H1 (cell line): ENCODE results near the gene TOMM34. TPM values are rescaled to one million over a fixed set of nuclear protein-coding genes. Genes with fewer than 3 reads are reported as not detected.

ENCODE experiments used
- CTCF ChIA-PET: fragments of 300-600 bp; sonication (Branson Sonifier 250); formaldehyde crosslinking; loops from one replicate; lab custom pipeline; 2021; ENCODE audit not compliant: partially characterized antibody; lab: Charles Lee
- POLR2A ChIA-PET: fragments of 300-600 bp; sonication (Branson Sonifier 250); formaldehyde crosslinking; loops from one replicate; lab custom pipeline; 2021; ENCODE audit warnings: inconsistent platforms; ENCODE audit not compliant: partially characterized antibody; lab: Charles Lee
- DNase-seq, 2 experiments: peaks; one replicate each; pipeline versions ENCODE4 v3.0.0 to v3.0.0-alpha.2; 2010 to 2022; ENCODE audit warnings: low spot score in 2 of 2, low read depth in 1 of 2, mixed read lengths in 1 of 2
- FAIRE-seq: peaks from 2 replicates; lab custom pipeline; 2011; peaks lifted over from hg19 to GRCh38; lab: Jason Lieb, UNC
- H2AFZ ChIP-seq: 2 replicates; pipeline ENCODE4 v1.8.1; 2012; ENCODE audit warnings: low read length, inconsistent platforms
- H2AK5ac ChIP-seq: 2 replicates; pipeline ENCODE4 v1.6.1; 2013; ENCODE audit warnings: low read depth, low read length
- H2BK120ac ChIP-seq: replicated peaks from 2 replicates; pipeline ENCODE3; 2013; ENCODE audit warnings: low read depth, low read length, inconsistent platforms
- H2BK12ac ChIP-seq: 2 replicates; pipeline ENCODE4 v1.6.1; 2013; ENCODE audit warnings: low read depth, low read length
- H2BK15ac ChIP-seq: 2 replicates; pipeline ENCODE4 v1.6.1; 2013; ENCODE audit warnings: low read length
- H2BK20ac ChIP-seq: 2 replicates; pipeline ENCODE4 v1.6.1; 2013; ENCODE audit warnings: low read length
- H2BK5ac ChIP-seq: 2 replicates; pipeline ENCODE4 v1.6.1; 2013; ENCODE audit warnings: low read depth, low read length
- H3K14ac ChIP-seq: 2 replicates; pipeline ENCODE4 v1.6.1; 2013; ENCODE audit warnings: inconsistent platforms; ENCODE audit not compliant: insufficient read length
- H3K18ac ChIP-seq: 2 replicates; pipeline ENCODE4 v1.6.1; 2013; ENCODE audit warnings: low read length; ENCODE audit errors: extremely low read depth
- H3K23ac ChIP-seq: 2 replicates; pipeline ENCODE4 v1.6.1; 2013; ENCODE audit warnings: inconsistent platforms; ENCODE audit not compliant: insufficient read length
- H3K23me2 ChIP-seq: 2 replicates; pipeline ENCODE4 v1.6.1; 2013; ENCODE audit warnings: low read depth, low read length
- H3K27ac ChIP-seq: 2 replicates; pipeline ENCODE4 v1.6.1; 2011; ENCODE audit warnings: low read depth, low read length, inconsistent platforms
- H3K27me3 ChIP-seq, 4 experiments: replicated peaks in 1 of 4; 1 replicate in 1 of 4; 2 replicates in 3 of 4; pipeline versions ENCODE4 v1.6.1 to v1.8.1; 2011 to 2013; ENCODE audit warnings: low read length in 3 of 4, mild to moderate bottlenecking in 3 of 4, inconsistent platforms in 2 of 4, mixed read lengths in 2 of 4, moderate library complexity in 1 of 4; ENCODE audit not compliant: control insufficient read depth in 3 of 4, insufficient read depth in 3 of 4; ENCODE audit errors: extremely low read depth in 1 of 4
- H3K36me3 ChIP-seq, 4 experiments: 2 replicates each; pipeline versions ENCODE4 v1.6.1 to v1.8.1; 2011 to 2013; ENCODE audit warnings: mild to moderate bottlenecking in 4 of 4, low read length in 3 of 4, moderate library complexity in 2 of 4, control low read depth in 1 of 4, inconsistent platforms in 1 of 4; ENCODE audit not compliant: insufficient read depth in 4 of 4, control insufficient read depth in 2 of 4
- H3K4ac ChIP-seq: replicated peaks from 2 replicates; pipeline ENCODE3; 2013; ENCODE audit warnings: low read length, low read depth, mixed read lengths, inconsistent platforms; ENCODE audit not compliant: insufficient read length
- H3K4me1 ChIP-seq, 4 experiments: replicated peaks in 1 of 4; 1 replicate in 1 of 4; 2 replicates in 3 of 4; pipeline versions ENCODE4 v1.6.1 to v1.8.1; 2011 to 2013; ENCODE audit warnings: low read length in 3 of 4, inconsistent platforms in 2 of 4, mixed read lengths in 1 of 4; ENCODE audit not compliant: insufficient read depth in 4 of 4, control insufficient read depth in 3 of 4
- H3K4me2 ChIP-seq, 2 experiments: 2 replicates each; pipeline versions ENCODE4 v1.6.1 to v1.8.1; 2011 to 2013; ENCODE audit warnings: low read depth in 2 of 2, low read length in 2 of 2, control low read depth in 1 of 2, inconsistent platforms in 1 of 2, mild to moderate bottlenecking in 1 of 2; ENCODE audit not compliant: insufficient read depth in 1 of 2
- H3K4me3 ChIP-seq, 4 experiments: fragments of 200-600, 300-600 bp in 1 of 4; sonication (generic), shearing (Covaris generic), sonication (Bioruptor Twin) in 1 of 4; 2 replicates each; pipeline versions ENCODE4 v1.5.1 to v1.8.1; 2011 to 2016; ENCODE audit warnings: low read length in 4 of 4, low read depth in 3 of 4, control low read depth in 2 of 4, inconsistent platforms in 2 of 4, mild to moderate bottlenecking in 2 of 4, mixed read lengths in 1 of 4, moderate library complexity in 1 of 4; ENCODE audit not compliant: insufficient read depth in 2 of 4; ENCODE audit errors: extremely low read depth in 1 of 4
- H3K56ac ChIP-seq: replicated peaks from 2 replicates; pipeline ENCODE3; 2013; ENCODE audit warnings: low read depth, mild to moderate bottlenecking, mixed read lengths, low read length, inconsistent platforms; ENCODE audit not compliant: insufficient read length
- H3K79me1 ChIP-seq: 2 replicates; pipeline ENCODE4 v1.6.1; 2013; ENCODE audit warnings: low read depth, low read length, control low read depth
- H3K79me2 ChIP-seq, 2 experiments: 2 replicates each; pipeline versions ENCODE4 v1.6.1 to v1.8.1; 2012 to 2013; ENCODE audit warnings: low read length in 2 of 2, mild to moderate bottlenecking in 2 of 2, inconsistent platforms in 1 of 2; ENCODE audit not compliant: insufficient read depth in 2 of 2, control insufficient read depth in 1 of 2
- H3K9ac ChIP-seq, 4 experiments: replicated peaks in 1 of 4; 1 replicate in 1 of 4; 2 replicates in 3 of 4; pipeline versions ENCODE4 v1.6.1 to v1.8.1; 2011 to 2013; ENCODE audit warnings: low read depth in 3 of 4, low read length in 3 of 4, control low read depth in 2 of 4, mild to moderate bottlenecking in 2 of 4, moderate library complexity in 2 of 4, inconsistent platforms in 1 of 4; ENCODE audit errors: extremely low read depth in 1 of 4
- H3K9me3 ChIP-seq, 2 experiments: 2 replicates each; pipeline versions ENCODE4 v1.6.1 to v1.8.1; 2012 to 2013; ENCODE audit warnings: mild to moderate bottlenecking in 2 of 2, moderate library complexity in 2 of 2, control low read depth in 1 of 2, inconsistent platforms in 1 of 2, low read depth in 1 of 2, low read length in 1 of 2, mixed read lengths in 1 of 2; ENCODE audit not compliant: insufficient read depth in 2 of 2
- H4K20me1 ChIP-seq, 2 experiments: replicated peaks in 1 of 2; 2 replicates each; pipeline versions ENCODE3 to v1.8.1; 2011 to 2013; ENCODE audit warnings: inconsistent platforms in 2 of 2, low read length in 2 of 2, mild to moderate bottlenecking in 1 of 2; ENCODE audit not compliant: insufficient read depth in 2 of 2, control insufficient read depth in 1 of 2
- H4K5ac ChIP-seq: 2 replicates; pipeline ENCODE4 v1.6.1; 2013; ENCODE audit warnings: low read length, low read depth, mixed read lengths, inconsistent platforms; ENCODE audit not compliant: insufficient read length
- H4K8ac ChIP-seq: 2 replicates; pipeline ENCODE4 v1.8.0; 2013; ENCODE audit warnings: mild to moderate bottlenecking, moderate library complexity, low read length, inconsistent platforms; ENCODE audit not compliant: insufficient read depth; ENCODE audit errors: extremely low read depth
- H4K91ac ChIP-seq: replicated peaks from 2 replicates; pipeline ENCODE3; 2013; ENCODE audit warnings: low read length, mixed read lengths, inconsistent platforms; ENCODE audit not compliant: insufficient read length
- ASH2L ChIP-seq: fragments of 200-600, 300-600 bp; sonication (generic); IDR thresholded peaks from one replicate; pipeline ENCODE4 v1.7.1; 2017; ENCODE audit warnings: low read length
- CHD2 ChIP-seq: IDR thresholded peaks from 2 replicates; pipeline ENCODE4 v1.6.1; 2012; ENCODE audit warnings: low read length, improper control_type of control experiment
- GTF2F1 ChIP-seq: IDR thresholded peaks from 2 replicates; pipeline ENCODE4 v1.6.1; 2012; ENCODE audit warnings: low read depth, low read length, improper control_type of control experiment, borderline replicate concordance
- JUND ChIP-seq: IDR thresholded peaks from 2 replicates; pipeline ENCODE4 v1.6.1; 2011; ENCODE audit warnings: mild to moderate bottlenecking, improper control_type of control experiment, low read length
- PHF8 ChIP-seq: fragments of 200-600 bp; sonication (generic); conservative IDR thresholded peaks from 2 replicates; pipeline ENCODE4 v1.7.1; 2012; ENCODE audit warnings: low read depth, mild to moderate bottlenecking, inconsistent platforms, low read length, moderate library complexity
- YY1 ChIP-seq: IDR thresholded peaks from 2 replicates; pipeline ENCODE4 v1.6.1; 2011; ENCODE audit warnings: low read depth, mild to moderate bottlenecking, low read length
- WGBS, 2 experiments: shearing (Covaris generic) in 1 of 2; methylation state at CpG; one replicate each; pipeline versions ENCODE4 v1.1.6 to v1.1.7; 2013 to 2015; ENCODE audit warnings: low lambda C conversion rate in 2 of 2, mixed read lengths in 2 of 2, inconsistent platforms in 1 of 2, low coverage in 1 of 2, missing lambda C conversion rate in 1 of 2; ENCODE audit not compliant: insufficient replicate concordance in 2 of 2, insufficient coverage in 1 of 2, insufficient read length in 1 of 2; ENCODE audit errors: extremely low coverage in 1 of 2, missing lambda C conversion rate in 1 of 2; 5-methylcytosine and 5-hydroxymethylcytosine counted together
- polyA plus RNA-seq, 7 experiments: library from polyadenylated mRNA; depleted of rRNA in 3 of 7; stranded (reverse) in 5 of 7; unstranded in 2 of 7; fragments of >200 nt in 5 of 7; fragments of 200-250 nt in 2 of 7; gene quantifications; 1 replicate in 5 of 7; 2 replicates in 1 of 7; 4 replicates in 1 of 7; pipeline versions ENCODE4 v1.2.1 to v1.2.3, GENCODE V29; 2011 to 2013; ENCODE audit warnings: missing spikeins in 2 of 7, mixed read lengths in 2 of 7
- total RNA-seq: library from RNA; stranded (reverse); fragmentation: NEBNext Ultra II Directional; extraction: Animal tissue kit (Norgen Biotek cat#: 25700); gene quantifications from 2 replicates; pipeline ENCODE4 v1.2.1, GENCODE V29; 2021

Gene TOMM34
- total and polyA plus RNA-seq, 2 of the 8 experiments (the other 6 are each of a cell fraction or from before 2014, with no cell fraction given): 32.1 to 35.1 TPM

DNA sequence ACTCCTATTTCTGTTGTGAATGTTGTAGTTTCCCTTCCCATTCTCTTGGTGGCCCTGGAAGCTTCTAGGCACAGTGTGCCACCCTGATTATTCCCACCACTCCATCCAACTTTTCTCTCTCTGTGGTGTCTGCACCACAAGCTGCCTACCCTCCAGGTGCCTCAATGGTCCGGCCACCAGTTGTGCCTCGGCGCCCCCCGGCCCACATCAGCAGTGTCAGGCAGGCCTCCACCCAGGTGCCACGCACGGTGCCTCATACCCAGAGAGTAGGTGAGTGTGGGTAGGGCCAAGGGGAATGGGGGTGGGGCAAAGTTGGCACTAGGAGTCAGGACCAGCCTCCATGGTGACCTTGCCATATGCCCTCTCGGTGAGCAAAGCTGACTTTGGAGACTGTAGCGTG is 27.3 kb downstream of the TOMM34 start:
- Histone ChIP-seq H3K4me1 (no peaks in the 10 kb centered on the region), H2AK5ac (no peak overlapping the region), H3K27ac (no peak overlapping the region), H3K4ac (no peak overlapping the region), H3K9me3 (no peaks in the 10 kb centered on the region), H2BK120ac (no peak overlapping the region), H2BK12ac (no peak overlapping the region), H4K5ac (no peak overlapping the region), H2BK5ac (no peak overlapping the region), H3K36me3 (peaks cover 10 to 57% (median 42%) of the 10 kb centered on the region in 4 experiments), H4K8ac (peak overlapping the region; percentile 65; the same call in 1 of the 2 replicates), H3K4me3 (no peak overlapping the region), H3K79me2 (no peaks in the 10 kb centered on the region), H2BK20ac (no peak overlapping the region), H3K79me1 (no peaks in the 10 kb centered on the region; the same call in 1 of the 2 replicates), H2BK15ac (no peak overlapping the region), H3K56ac (no peak overlapping the region), H3K27me3 (no peaks in the 10 kb centered on the region), H3K18ac (no peak overlapping the region), H2AFZ (no peak overlapping the region), H3K23ac (no peak overlapping the region), H4K91ac (no peak overlapping the region), H3K4me2 (no peak overlapping the region), H3K9ac (no peak overlapping the region), H3K14ac (no peak overlapping the region), H4K20me1 (peaks cover 3 to 5% of the 10 kb centered on the region in 2 experiments), H3K23me2 (no peaks in the 10 kb centered on the region)
- POLR2A ChIA-PET: interaction anchor here (1.4 to 4.9 kb wide), 3 partner anchors 9 to 14 kb away, joined by 3 to 27 read pairs (median 13); no protein-coding TSS in a partner anchor
- FAIRE-seq (no peak), DNase-seq (no peak)
- WGBS, 2 experiments: 93% methylated on average over 8 of the region's 8 CpGs; no CpG with 5 or more reads in 1 of the 2 experiments
- CTCF ChIA-PET: interaction anchor here (0.6 to 0.7 kb wide), 3 partner anchors 20 to 1881 kb away, joined by 3 to 4 read pairs (median 3); no protein-coding TSS in a partner anchor
- no peak for TF ChIP-seq ASH2L
- no peak for TF ChIP-seq YY1
- no peak for TF ChIP-seq CHD2
- no peak for TF ChIP-seq PHF8
- TF ChIP-seq JUND: no peak
- TF ChIP-seq GTF2F1: no peak
